CD4-positive, alpha-beta T cell treated with Interleukin-17A for 4 hours (primary cell): ENCODE measurements around the gene MSLN.
A peak's percentile ranks its signal among the peaks of the same experiment; 100 is the strongest.

ENCODE experiments used
- DNase-seq: peaks from one replicate; pipeline ENCODE4 v3.0.0-alpha.2; 2020; ENCODE audit warnings: mixed read lengths

Gene MSLN

GRCh38 chr16:794853-795466 is 34.4 kb downstream of the MSLN start:
- no peak for DNase-seq

- no peak for DNase-seq
These were observed 35.2 kb downstream of the MSLN start for GRCh38 chr16:795580-796229.

DNA sequence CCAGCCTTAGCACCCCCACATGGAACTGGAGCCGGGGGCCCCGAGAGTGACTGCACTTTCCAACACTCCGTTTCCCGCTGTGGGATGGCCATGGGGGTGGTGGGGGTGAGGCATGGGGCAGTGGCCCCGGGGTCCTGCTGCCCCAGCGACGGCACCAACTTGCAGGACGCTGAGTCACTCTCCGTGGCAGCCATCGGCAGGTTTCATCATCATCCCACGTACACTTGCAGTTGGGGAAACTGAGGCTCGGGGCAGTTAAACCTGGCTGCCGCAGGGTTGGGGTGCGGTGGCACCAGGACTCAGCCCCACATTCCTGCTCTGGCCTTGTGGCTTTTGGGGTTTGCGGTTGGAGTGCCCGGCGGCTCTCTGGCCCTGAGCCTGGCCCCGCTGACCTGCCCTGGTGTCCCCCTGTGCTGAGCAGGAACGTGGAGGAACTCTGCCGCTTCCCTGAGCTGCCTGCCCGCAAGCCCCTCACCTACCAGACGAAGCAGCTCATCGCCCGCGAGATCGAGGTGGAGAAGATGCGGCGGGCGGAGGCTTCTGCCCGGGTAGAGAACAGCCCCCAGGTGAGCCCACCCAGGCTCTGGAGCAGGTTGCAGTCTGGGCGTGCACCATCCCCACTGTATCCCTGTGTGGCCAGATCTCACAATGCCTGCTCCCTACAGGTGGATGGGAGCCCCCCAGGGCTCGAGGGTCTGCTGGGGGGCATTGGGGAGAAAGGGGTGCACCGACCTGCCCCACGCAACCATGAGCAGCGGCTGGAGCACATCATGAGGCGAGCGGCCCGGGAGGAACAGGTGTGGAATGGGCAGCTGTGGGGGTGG is 36.0 kb downstream of the MSLN start:
- no peak for DNase-seq

GRCh38 chr16:797120-797420 is 36.5 kb downstream of the MSLN start:
- no peak for DNase-seq

GRCh38 chr16:797686-798085 is 37.2 kb downstream of the MSLN start:
- no peak for DNase-seq

DNA sequence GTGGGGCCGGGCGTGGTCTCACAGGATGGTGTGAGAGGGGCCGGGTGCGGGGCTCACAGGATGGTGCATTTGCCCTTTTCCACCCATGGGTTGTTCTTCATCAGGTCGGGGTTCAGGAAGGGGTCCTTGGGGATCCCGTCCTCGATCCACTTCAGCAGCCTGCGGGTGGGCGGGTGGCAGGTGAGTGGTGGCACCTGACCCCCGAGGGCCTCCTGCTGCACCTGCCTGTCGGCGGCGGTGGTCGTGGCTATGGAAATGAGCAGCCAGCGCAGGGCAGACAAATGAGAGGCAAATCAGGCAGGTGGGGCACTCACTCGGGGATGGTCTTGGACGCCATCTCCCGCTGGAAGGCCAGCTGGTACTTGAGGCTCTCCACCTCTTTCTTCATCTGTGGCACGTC is 38.1 kb downstream of the MSLN start:
- no peak for DNase-seq

- no peak for DNase-seq
These were observed 38.8 kb downstream of the MSLN start for GRCh38 chr16:799111-799947.

DNA sequence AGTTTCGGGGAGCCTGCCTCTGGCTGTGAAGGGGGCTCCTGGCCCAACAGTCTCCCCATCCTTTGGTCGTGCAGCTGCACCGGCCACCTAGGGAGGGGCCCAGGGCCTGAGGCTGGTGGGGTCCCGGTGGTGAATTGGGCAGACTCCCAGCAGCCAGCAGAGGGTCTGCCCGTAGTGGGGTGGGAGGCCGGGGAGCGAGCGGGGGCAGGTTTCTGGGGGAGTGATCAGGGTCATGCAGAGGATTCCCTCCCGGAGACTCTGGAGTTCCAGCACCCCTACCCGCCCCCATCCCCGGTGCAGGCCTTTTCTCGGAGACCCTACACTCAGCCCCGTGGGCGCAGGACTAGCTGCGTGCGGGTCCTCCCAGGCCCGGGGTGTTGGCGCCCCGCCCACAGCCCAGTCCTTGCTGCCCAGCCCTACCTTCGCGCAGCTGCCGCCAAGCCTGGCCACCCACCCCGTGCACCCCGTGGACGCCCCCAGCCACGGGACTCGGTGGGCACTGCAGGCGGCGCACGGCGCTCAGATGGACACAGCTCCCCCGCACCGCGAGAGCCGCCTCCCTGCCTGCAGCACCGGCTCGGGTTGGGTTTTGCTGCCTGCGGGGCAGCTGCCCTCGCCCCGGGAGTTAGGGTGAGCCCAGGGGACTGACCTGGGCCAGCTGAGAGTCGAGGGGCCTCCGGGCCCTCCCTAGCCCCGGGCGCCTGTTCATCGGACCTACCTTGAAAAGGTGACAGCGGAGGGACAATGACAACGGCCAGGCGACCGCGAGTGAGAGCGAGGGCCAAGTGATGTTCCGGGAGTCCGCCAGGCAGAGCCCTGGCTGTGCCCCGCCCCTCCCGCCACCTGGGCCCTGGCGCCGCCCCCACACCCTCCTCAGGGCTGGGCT is 39.7 kb downstream of the MSLN start, which contains the start of gene GNG13:
Gene GNG13 (minus strand): TSS at position 787 of the 886 bp plus-strand sequence. CDS start 1,657 bp downstream, outside the sequence.
- DNase-seq: no peak

DNA sequence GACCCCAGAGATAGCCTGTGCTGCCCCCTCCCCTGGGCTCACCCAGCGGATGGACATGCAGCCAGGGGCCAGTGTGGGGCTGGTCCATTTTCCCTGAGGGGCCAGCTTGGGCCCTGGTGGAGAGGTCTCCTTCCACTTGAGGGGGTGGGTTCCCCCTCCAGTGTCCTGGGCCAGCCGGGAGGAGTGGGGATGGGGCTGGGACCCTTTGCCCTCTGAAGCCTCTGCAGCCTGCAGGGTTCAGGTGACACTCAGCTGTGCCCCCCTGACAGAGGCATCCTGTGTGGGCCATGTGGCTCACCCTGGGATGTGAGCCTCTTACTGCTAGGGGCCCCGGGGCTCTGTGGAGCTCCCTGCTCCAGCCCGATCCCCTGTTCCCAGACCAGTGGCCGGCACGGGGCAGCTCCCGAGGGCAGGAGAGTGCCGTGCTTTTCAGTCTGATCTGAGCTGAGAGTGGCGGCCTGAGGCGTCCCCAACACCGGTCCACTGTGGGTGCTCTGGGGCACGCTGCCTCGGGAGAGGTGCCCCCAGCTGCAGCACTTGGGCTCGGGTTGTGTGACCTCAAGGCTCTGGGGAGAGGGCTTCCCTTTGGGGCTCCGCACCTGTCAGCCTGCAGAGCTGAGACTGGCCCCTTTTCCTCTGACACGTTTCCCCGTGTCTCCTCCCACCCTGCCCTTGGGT is 40.4 kb downstream of the MSLN start:
- DNase-seq: no peak

GRCh38 chr16:801584-802363 is 41.2 kb downstream of the MSLN start:
- no peak for DNase-seq

DNA sequence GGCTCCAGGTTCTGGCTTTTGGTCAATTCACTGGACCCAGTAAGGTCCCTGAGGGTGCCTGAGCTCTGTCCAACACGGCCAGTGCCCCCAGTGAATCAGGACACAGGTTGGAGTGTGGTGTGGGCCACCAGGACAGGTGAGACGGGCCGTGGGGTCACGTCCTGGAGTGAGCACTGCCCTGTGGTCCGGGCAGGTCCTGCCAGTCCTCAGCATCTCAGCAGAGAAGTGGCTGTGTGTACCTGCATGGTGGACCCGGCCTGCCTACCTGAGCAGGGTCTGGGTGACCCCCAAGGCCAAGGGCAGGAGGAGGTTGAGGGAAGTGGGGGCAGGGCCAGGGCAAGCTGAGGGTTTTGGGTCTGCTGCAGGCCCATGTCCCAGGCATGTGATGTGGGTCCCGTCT is 41.9 kb downstream of the MSLN start:
- DNase-seq: no peak

- DNase-seq: no peak
These were observed 42.6 kb downstream of the MSLN start for GRCh38 chr16:802914-803753.

DNA sequence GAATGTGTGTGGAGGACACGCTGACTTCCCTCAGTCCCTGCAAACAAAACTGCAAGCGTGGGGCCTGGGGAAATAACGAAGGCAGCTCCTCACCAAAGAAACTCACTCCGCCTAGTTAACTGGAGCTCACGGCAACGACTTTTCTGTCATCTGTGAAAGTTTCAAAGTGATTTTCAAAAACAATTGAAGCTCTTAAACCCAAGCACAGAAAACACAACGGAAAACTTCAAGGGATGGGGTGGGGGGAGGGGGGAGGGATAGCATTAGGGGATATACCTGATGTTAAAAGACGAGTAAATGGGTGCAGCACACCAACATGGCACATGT is 43.2 kb downstream of the MSLN start:
- no peak for DNase-seq

GRCh38 chr16:804193-805048 is 43.9 kb downstream of the MSLN start:
- no peak for DNase-seq

DNA sequence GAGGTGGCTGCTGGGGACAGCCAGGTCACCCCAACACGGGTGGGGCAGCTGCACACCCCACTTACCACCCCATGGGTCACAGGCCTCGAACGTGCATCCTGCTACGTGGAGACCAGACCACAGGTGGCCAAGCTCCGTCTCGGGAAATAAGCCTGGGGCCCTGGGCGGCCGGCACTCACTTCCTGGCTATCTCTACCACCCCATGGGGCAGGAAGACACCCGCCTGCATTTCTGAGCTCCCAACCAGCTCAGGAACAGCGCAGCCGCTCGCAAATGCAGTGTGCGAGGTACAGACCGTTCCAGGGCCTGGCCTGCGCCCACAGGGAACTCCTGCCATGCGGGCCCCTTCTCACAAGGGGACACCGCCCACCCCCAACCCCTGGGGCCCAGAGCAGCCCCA is 44.9 kb downstream of the MSLN start:
- DNase-seq: no peak

GRCh38 chr16:807347-808084 is 47.0 kb downstream of the MSLN start:
- peak; percentile 90 for DNase-seq

GRCh38 chr16:808085-808386 is 47.5 kb downstream of the MSLN start:
- no peak for DNase-seq

GRCh38 chr16:813204-813915 is 52.8 kb downstream of the MSLN start:
- DNase-seq: peak; percentile 66
